CD4-positive, alpha-beta T cell treated with Interleukin-15 for 4 hours (primary cell): ENCODE results near the gene ERMARD.

ENCODE experiments used
- DNase-seq: peaks from one replicate; pipeline ENCODE4 v3.0.0-alpha.2; 2020; ENCODE audit warnings: low spot score

The ERMARD gene

GRCh38 chr6:169751242-169752073, at the start of gene ERMARD, which contains the start of gene DYNLT2:
Gene ERMARD (plus strand): TSS chr6:169751622. CDS start chr6:169751658, 36 bp downstream.
Gene DYNLT2 (minus strand): TSS chr6:169751572. CDS start chr6:169751458, 114 bp downstream.
- peak; percentile 92 for DNase-seq

GRCh38 chr6:169701954-169702839, 49.2 kb upstream of the ERMARD start, which contains the start of the genes C6orf120 and WDR27:
Gene C6orf120 (plus strand): TSS chr6:169702126. CDS start chr6:169702460, 334 bp downstream.
Gene WDR27 (minus strand): TSS chr6:169702029. CDS start chr6:169689005, 13,024 bp downstream.
- DNase-seq: peak; percentile 96

- no peak for DNase-seq
Observed at GRCh38 chr6:169702840-169703246, 48.6 kb upstream of the ERMARD start.

- no peak for DNase-seq
Observed at GRCh38 chr6:169707772-169708171, 43.6 kb upstream of the ERMARD start.

- no peak for DNase-seq
Observed at GRCh38 chr6:169709293-169709692, 42.1 kb upstream of the ERMARD start.

GRCh38 chr6:169710009-169710408, 41.4 kb upstream of the ERMARD start:
- no peak for DNase-seq

GRCh38 chr6:169714178-169714577, 37.2 kb upstream of the ERMARD start:
- no peak for DNase-seq

- no peak for DNase-seq
Observed at GRCh38 chr6:169714595-169714994, 36.8 kb upstream of the ERMARD start.

- DNase-seq: no peak
Observed at GRCh38 chr6:169719117-169719516, 32.3 kb upstream of the ERMARD start.

- DNase-seq: no peak
Observed at GRCh38 chr6:169720207-169720855, 31.1 kb upstream of the ERMARD start.

GRCh38 chr6:169722362-169723199, 28.8 kb upstream of the ERMARD start:
- DNase-seq: peak; percentile 18

- DNase-seq: peak; percentile 52
Observed at GRCh38 chr6:169723200-169723909, 28.1 kb upstream of the ERMARD start.

- DNase-seq: peak; percentile 24
Observed at GRCh38 chr6:169723991-169724493, 27.4 kb upstream of the ERMARD start.

GRCh38 chr6:169724494-169725124, 26.8 kb upstream of the ERMARD start, which contains the start of gene PHF10:
Gene PHF10 (minus strand): TSS chr6:169724500. CDS start chr6:169723931, 569 bp downstream.
- DNase-seq: peak; percentile 66

- DNase-seq: no peak
Observed at GRCh38 chr6:169725125-169726048, 26.0 kb upstream of the ERMARD start.

- no peak for DNase-seq
Observed at GRCh38 chr6:169726049-169726400, 25.4 kb upstream of the ERMARD start.

GRCh38 chr6:169726963-169727362, 24.5 kb upstream of the ERMARD start:
- DNase-seq: no peak

GRCh38 chr6:169729961-169730360, 21.5 kb upstream of the ERMARD start:
- DNase-seq: no peak
